DMS53 (cell line): Measurements from ENCODE around the gene AK9.
"Not testable (repeated sequence)": the region's sequence is repeated elsewhere in the genome, so short reads cannot be mapped to it uniquely, and the experiment has no call there.

Experiments used
- DNase-seq: peaks from one replicate; lab custom pipeline; 2025; lab: John Stamatoyannopoulos, UW

Gene AK9

GRCh38 chr6:109690737-109691621 lies at the start of gene AK9, which contains the start of gene FIG4:
Gene AK9, minus strand, starts transcription at chr6:109691202. Its CDS starts 15,457 bp downstream, at chr6:109675745.
Gene FIG4, plus strand, starts transcription at chr6:109691296. Its CDS starts 140 bp downstream, at chr6:109691436.
- DNase-seq = peak; percentile 98

- DNase-seq = no peak
Measured at GRCh38 chr6:109740787-109741186, 49.8 kb upstream of the AK9 start.

- no peak for DNase-seq
Measured at GRCh38 chr6:109739686-109740085, 48.7 kb upstream of the AK9 start.

- DNase-seq = no peak
Measured at GRCh38 chr6:109738667-109739066, 47.7 kb upstream of the AK9 start.

GRCh38 chr6:109738255-109738654 lies 47.3 kb upstream of the AK9 start:
- DNase-seq = no peak

- no peak for DNase-seq
Measured at GRCh38 chr6:109736273-109737025, 45.4 kb upstream of the AK9 start.

- DNase-seq = not testable (repeated sequence)
Measured at GRCh38 chr6:109725250-109725649, 34.2 kb upstream of the AK9 start.

DNA sequence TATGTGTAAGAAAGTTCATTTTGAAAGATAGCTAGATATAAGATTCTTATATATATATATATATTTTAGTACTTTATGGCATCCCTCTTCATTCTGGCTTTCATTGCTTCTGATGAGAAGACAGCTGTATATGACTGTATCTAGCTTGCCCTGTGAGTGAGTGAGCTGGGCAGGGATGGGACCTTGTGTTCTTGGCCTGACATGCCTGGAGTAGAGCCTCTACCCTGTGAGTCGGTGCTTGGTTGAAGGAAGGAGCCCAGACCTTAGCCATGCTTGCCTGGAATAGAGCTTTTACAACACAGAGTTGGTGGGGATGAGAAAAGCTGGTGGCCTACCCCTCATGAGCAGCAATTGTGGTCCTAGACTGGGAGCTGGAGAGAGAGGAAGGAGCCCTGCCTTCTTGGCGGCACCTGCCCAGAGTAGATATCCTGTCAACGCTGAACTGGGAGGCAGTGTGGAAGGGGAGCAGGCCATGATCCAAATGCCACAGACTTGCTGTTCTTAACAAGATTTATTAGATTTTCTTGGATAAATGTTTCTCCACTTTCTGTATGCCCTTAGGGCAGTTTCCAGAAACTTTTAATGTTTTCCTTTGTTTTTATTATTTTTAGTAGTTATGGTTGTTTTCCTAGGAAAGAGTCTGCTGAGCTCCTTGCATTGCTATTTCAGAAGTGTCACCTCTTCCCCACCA lies 31.7 kb upstream of the AK9 start:
- DNase-seq = no peak

DNA sequence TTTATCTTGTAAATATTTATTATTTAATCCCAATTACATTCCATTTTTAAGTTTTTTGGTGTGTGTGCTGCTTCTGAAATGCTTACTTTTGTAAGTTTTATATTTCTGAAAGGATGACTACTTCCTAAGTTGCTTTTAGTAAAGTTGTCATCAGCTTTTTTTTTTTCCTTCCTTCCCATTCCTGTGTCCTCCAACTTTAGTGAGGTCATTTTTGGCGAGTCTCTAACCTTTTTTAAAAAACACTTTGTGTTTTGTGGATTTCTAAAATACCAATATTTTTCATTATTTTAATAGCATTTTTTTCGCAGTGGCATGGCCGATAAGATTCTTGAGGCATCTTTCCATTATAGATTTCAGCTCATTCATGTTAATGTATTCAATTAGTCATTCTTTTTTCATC lies 31.0 kb upstream of the AK9 start:
- DNase-seq = no peak

GRCh38 chr6:109720311-109720710 lies 29.3 kb upstream of the AK9 start:
- no peak for DNase-seq

DNA sequence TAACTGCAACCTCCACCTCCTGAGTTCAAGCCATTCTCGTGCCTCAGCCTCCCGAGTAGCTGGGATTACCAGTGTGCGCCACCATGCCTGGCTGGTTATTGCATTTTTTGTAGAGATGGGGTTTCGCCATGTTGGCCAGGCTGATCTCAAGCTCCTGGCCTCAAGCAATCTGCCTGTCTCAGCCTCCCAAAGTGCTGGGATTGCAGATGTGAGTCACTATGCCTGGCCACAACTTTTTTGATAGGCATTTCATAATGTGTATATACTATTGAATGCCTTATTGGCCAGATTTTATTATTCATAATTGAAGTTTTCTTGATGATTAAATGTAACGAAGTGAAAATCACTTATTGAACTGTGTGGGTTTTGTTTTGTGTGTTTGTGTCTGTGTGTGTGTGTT lies 28.0 kb upstream of the AK9 start:
- DNase-seq = no peak

DNA sequence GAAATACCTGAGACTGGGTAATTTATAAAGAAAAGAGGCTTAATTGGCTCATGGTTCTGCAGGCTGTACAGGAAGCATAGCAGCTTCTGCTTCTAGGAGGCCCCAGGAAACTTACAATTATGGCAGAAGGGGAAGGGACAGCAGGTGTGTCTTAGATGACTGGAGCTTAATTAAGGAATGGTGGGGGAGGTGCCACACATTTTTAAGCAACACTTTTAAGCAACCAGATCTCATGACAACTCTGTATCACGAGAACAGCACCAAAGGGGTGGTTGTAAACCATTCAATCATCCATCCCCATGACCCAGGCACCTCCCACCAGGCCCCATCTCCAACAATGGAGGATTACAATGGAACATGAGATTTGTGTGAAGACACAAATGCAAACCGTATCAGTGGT lies 27.0 kb upstream of the AK9 start:
- DNase-seq = no peak

DNA sequence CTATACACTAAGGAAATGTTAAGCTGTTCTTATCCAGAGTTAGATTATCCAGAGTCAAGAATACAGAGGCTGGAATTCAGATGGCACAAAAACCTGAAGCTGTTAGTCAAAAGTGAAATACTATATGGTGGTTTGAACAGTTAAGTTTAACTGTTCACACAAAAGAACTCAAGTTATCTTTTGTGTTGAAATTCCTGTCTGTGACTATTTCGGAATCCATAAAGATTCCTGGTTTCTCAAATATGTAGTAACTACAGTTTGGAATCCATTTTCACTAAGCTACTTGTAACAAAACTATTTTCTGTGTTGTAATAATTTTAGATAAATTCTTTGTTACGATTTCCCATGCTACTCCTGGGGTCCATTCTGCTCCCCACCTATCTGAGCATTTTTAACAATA lies 24.6 kb upstream of the AK9 start:
- DNase-seq = no peak

DNA sequence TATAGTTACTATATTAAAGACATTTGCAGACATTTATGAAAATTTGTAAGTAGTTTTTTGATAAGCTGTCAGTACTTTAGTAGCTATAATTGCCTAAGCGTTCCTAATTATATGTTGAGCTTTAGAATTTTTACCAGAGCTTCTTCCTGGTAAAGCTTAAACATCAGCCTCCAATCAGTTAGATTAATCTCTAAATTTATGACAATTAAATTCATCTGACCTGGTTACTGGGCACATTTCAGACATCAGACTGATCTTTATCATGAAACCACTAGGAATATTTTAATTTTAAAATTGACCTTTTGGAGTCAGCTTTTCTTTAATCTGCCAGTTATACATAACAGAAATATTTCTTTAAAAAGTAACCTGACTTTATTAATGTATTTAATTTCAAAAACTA lies 23.6 kb upstream of the AK9 start:
- no peak for DNase-seq

DNA sequence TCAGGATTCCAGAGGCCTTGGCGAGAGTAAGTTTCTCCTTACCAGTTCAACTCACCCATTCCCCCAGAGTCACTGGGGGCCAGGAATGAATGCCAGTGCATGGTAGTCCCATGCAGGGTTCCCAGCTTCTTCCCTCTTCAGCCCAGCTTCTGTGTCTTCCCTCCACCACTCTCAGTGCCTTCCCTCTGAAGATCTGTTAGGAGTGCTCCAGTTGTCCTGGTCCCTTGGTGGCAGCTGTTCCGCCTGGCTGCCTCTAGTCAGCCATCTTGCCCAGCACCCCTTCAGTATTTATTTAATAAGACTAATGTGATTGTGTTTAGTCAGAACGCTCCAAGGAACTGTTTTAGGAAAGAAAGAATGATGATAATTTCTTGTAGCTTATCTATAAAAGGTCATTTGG lies 23.2 kb upstream of the AK9 start:
- no peak for DNase-seq

GRCh38 chr6:109713097-109713496 lies 22.1 kb upstream of the AK9 start:
- no peak for DNase-seq

DNA sequence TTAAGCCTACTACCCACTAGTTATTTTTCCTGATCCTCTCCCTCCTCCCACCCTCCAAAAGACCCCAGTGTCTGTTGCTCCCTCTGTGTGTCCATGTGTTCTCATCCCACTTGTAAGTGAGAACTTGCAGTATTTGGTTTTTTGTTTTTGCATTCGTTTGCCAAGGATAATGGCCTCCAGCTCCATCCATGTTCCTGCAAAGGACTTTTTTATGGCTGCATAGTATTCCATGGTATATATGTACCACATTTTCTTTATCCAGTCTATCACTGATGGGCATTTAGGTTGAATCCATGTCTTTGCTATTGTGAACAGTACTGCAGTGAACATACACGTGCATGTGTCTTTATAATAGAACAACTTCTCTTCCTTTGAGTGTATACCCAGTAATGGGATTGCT lies 17.1 kb upstream of the AK9 start:
- not testable (repeated sequence) for DNase-seq

- DNase-seq = no peak
Measured at GRCh38 chr6:109706513-109706912, 15.5 kb upstream of the AK9 start.

DNA sequence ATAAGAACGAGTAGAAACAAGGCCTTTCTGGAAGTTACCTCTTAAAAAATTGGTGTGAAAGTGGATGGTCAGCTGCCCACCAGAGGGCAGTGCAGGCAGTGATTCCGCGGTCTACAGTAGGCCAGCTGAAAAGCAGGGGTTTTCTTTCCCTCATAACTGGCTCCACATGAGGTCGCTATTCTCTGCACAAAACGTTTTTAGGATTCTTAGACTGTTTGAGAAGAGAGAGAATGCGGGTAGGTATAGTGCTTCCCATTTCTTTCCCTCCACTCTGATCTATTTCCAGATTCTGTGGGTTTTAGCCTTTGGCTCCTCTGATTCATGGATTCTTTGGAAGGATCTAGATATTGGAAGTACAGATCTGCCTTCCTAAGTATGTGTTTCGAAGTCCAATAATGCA lies 14.3 kb upstream of the AK9 start:
- peak; percentile 89 for DNase-seq

DNA sequence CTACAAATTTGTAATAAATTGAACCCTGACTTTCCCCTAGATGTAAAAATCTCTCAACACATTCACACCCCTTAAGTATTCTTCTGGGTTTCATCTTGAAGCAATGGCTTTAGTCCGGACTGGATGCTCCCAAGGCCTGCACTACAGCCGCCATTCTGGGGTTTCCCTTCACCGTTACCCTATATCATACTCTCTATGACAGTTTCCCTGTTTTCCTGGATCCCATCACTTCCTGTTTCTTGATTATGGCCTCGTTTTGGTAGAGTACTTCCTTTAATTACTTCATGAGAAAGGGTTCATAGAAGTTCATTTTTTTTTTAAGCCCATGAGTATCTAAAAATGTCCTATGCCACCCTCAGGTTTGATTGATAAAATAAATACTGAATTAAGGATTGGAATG lies 11.8 kb upstream of the AK9 start:
- DNase-seq = no peak

- no peak for DNase-seq
Measured at GRCh38 chr6:109701774-109702173, 10.8 kb upstream of the AK9 start.

GRCh38 chr6:109701221-109701620 lies 10.2 kb upstream of the AK9 start:
- DNase-seq = no peak

- DNase-seq = no peak
Measured at GRCh38 chr6:109696355-109696754, 5.4 kb upstream of the AK9 start.
